Measurements from ENCODE around the gene ZBTB34. TPM values are rescaled to one million over a fixed set of nuclear protein-coding genes. Genes with fewer than 3 reads are reported as not detected.
A peak's percentile ranks its signal among the peaks of the same experiment; 100 is the strongest.

ZBTB34 gene
- total and polyA plus RNA-seq, 9 of the 15 experiments (the other 6 are each of a cell fraction or from before 2014, with no cell fraction given): 2.7 to 15.6 (median 9.8) TPM

DNA sequence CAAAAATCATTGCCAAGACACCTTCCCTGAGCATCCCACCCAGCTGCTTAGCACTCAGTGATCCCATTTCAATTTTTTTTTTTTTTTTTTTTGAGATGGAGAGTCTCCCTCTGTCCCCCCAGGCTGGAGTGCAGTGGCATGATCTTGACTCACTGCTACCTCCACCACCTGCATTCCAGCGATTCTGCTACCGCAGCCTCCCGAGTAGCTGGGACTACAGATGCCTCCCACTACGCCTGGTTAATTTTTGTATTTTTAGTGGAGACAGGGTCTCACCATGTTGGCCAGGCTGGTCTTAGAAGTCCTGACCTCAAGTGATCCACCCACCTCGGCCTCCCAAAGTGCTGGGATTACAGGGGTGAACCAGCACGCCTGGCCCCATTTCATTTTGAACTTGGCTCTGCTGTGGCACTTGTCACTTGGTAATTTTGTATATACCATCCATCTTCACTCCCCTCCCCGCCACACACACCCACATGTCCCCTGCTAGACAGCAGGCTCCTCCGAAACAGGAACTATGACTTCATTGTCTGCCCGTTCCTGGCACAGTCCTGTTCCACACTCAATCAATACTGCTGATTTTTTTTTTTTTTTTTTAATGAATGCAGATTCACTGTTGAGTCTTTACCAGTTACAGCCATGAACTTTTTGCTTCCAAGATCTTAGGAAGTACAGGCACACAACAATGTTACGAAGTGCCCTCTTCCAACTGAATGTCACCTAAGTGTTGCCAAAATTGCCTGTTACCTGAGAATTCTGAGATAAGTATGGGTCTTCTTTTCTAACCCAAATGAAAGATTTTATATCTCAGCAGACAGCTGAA, 17.3 kb upstream of the ZBTB34 start:
- H3K9ac ChIP-seq (ENCODE audit: insufficient read depth in 1 of 2, low read depth in 2 of 2, low read length in 2 of 2): no peak overlapping the region
- no peaks in the 10 kb centered on the region for H3K79me2 ChIP-seq (ENCODE audit: control insufficient read depth, insufficient read depth, low read length)
- ChIA-PET CTCF (ENCODE audit: low intra/inter-chr PET ratio) (interaction anchor here (0.6 kb wide), 1 partner anchor 124 kb away, joined by 3 read pairs; no protein-coding TSS in a partner anchor), POLR2A (interaction anchor here (0.6 to 2.2 kb wide), 8 partner anchors 9 to 1568 kb away, joined by 3 to 8 read pairs (median 3); no protein-coding TSS in a partner anchor)
- peaks cover 7% of the 10 kb centered on the region for H3K9me1 ChIP-seq (ENCODE audit: control insufficient read depth, insufficient read depth, low read length)
- WGBS (ENCODE audit: insufficient coverage, low coverage, missing lambda C conversion rate): 82% methylated on average over 10 of the region's 10 CpGs
- in situ Hi-C loops (cut with MboI): no loop called here
- ATAC-seq (no peak), DNase-seq (ENCODE audit: extremely low read depth in 1 of 4, low spot score in 3 of 4) (no peak), FAIRE-seq (no peak)
- no TSS peak for BruUV-seq (replicated peaks)
- intact Hi-C loops (cut with micrococcal nuclease): loop anchor here (5.0 kb wide), 1 partner anchor 36 kb away; the partner anchor contains the start of gene ZBTB43
- no peak for TF ChIP-seq ZNF431 (CRISPR knock-in tag; IDR thresholded peaks at IDR 0.05)
- no peak for TF ChIP-seq FUS (optimal IDR thresholded peaks at IDR 0.05; ENCODE audit: low read depth, low read length)
- TF ChIP-seq, protein P1, sequence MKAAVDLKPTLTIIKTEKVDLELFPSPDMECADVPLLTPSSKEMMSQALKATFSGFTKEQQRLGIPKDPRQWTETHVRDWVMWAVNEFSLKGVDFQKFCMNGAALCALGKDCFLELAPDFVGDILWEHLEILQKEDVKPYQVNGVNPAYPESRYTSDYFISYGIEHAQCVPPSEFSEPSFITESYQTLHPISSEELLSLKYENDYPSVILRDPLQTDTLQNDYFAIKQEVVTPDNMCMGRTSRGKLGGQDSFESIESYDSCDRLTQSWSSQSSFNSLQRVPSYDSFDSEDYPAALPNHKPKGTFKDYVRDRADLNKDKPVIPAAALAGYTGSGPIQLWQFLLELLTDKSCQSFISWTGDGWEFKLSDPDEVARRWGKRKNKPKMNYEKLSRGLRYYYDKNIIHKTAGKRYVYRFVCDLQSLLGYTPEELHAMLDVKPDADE (conservative IDR thresholded peaks at IDR 0.05; ENCODE audit: control insufficient read depth, low read depth, low read length): no peak
- TF ChIP-seq C11orf30 (IDR thresholded peaks at IDR 0.05; ENCODE audit: low read depth): no peak
- TF ChIP-seq YY1 (IDR thresholded peaks at IDR 0.05; ENCODE audit: borderline replicate concordance in 1 of 3, control insufficient read depth in 1 of 3, extremely low read depth in 1 of 3, insufficient read depth in 3 of 3, insufficient read length in 1 of 3, insufficient replicate concordance in 2 of 3, low read depth in 1 of 3, low read length in 2 of 3): no peak
- no peak for TF ChIP-seq CEBPG (CRISPR knock-in tag; IDR thresholded peaks at IDR 0.05)
- TF ChIP-seq CEBPG (tag; conservative IDR thresholded peaks at IDR 0.05 in 1 of 2, IDR thresholded peaks at IDR 0.05 in 1 of 2): no peak
- no peak for TF ChIP-seq ADNP (tag; IDR thresholded peaks at IDR 0.05)
- TF ChIP-seq ZBED1 (IDR thresholded peaks at IDR 0.05): no peak
- TF ChIP-seq ZFP1 (CRISPR knock-in tag; IDR thresholded peaks at IDR 0.05): no peak
- no peak for TF ChIP-seq HDGF (IDR thresholded peaks at IDR 0.05)
- TF ChIP-seq SMAD4 (CRISPR knock-in tag; conservative IDR thresholded peaks at IDR 0.05): no peak
- no peak for TF ChIP-seq ZNF584 (CRISPR knock-in tag; IDR thresholded peaks at IDR 0.05; ENCODE audit: low read depth)
- TF ChIP-seq HMG20B (CRISPR knock-in tag; IDR thresholded peaks at IDR 0.05): no peak
- no peak for TF ChIP-seq ARID1B (IDR thresholded peaks at IDR 0.05)
- no peak for TF ChIP-seq SFPQ (IDR thresholded peaks at IDR 0.05; ENCODE audit: low read depth, low read length)
- no peaks in the 10 kb centered on the region for H4K20me1 ChIP-seq (replicated peaks; ENCODE audit: control insufficient read depth, insufficient read depth, low read length)
- H3K36me3 ChIP-seq (ENCODE audit: control insufficient read depth, insufficient read depth, low read length): peaks cover 5% of the 10 kb centered on the region; the same call in 1 of the 3 replicates
- no peak overlapping the region; the same call in 1 of the 2 replicates for H3K4me2 ChIP-seq (ENCODE audit: insufficient read depth, low read length)
- peaks cover 0 to 9% of the 10 kb centered on the region in 2 experiments; a peak in 3 of 5 replicates for H3K27me3 ChIP-seq (ENCODE audit: control insufficient read depth in 2 of 2, insufficient read depth in 2 of 2, low read length in 2 of 2)
- H2AFZ ChIP-seq (ENCODE audit: low read depth, low read length): peak overlapping the region; percentile 69; the same call in 1 of the 2 replicates
- H3K27ac ChIP-seq (ENCODE audit: extremely low read depth, low read depth, low read length): no peak overlapping the region
- no peak overlapping the region for H3K4me3 ChIP-seq
- H3K4me1 ChIP-seq (replicated peaks in 1 of 2; ENCODE audit: control insufficient read depth in 2 of 2, insufficient read depth in 2 of 2, low read length in 2 of 2): peaks cover 8 to 17% of the 10 kb centered on the region in 2 experiments
- no peaks in the 10 kb centered on the region for H3K9me3 ChIP-seq (replicated peaks; ENCODE audit: control insufficient read depth, insufficient read depth, low read depth, low read length)

Measured in K562 (cell line).